SK-N-SH treated with all-trans-retinoic acid at 6 μM for 48 hours (cell line): ENCODE data around the gene TRIM44.

ENCODE experiments used
- ATAC-seq: fragments of 200-7000 bp; cut with Tn5 transposase; 3 replicates; pipeline ENCODE4 v1.9.1; 2020; ENCODE audit warnings: mild to moderate bottlenecking, moderate library complexity
- ARNTL ChIP-seq: fragments of 450-650 bp; formaldehyde crosslinking; IDR thresholded peaks from 2 replicates; pipeline ENCODE4 v1.5.0; 2020; ENCODE audit warnings: low read depth, mild to moderate bottlenecking, moderate library complexity, borderline replicate concordance
- BACH2 ChIP-seq: fragments of 250-450 bp; sonication (Bioruptor Pico); IDR thresholded peaks from 2 replicates; pipeline ENCODE4 v1.9.0; 2021; ENCODE audit warnings: mild to moderate bottlenecking, borderline replicate concordance
- CREB5 ChIP-seq: fragments of 250-450 bp; sonication (Bioruptor Pico); IDR thresholded peaks from 2 replicates; pipeline ENCODE4 v1.5.1; 2020; ENCODE audit warnings: low read depth, mild to moderate bottlenecking, moderate library complexity
- CSDC2 ChIP-seq: fragments of 250-450 bp; sonication (Bioruptor Pico); IDR thresholded peaks from 2 replicates; pipeline ENCODE4 v1.5.0; 2020; ENCODE audit warnings: mild to moderate bottlenecking, moderate library complexity
- CSRNP3 ChIP-seq: fragments of 250-450 bp; sonication (Bioruptor Pico); IDR thresholded peaks from 2 replicates; pipeline ENCODE4 v1.5.1; 2021; ENCODE audit warnings: mild to moderate bottlenecking, moderate library complexity
- ESRRG ChIP-seq: fragments of 250-450 bp; sonication (Bioruptor Pico); IDR thresholded peaks from 2 replicates; pipeline ENCODE4 v1.6.1; 2021; ENCODE audit warnings: mild to moderate bottlenecking
- GLIS3 ChIP-seq: fragments of 250-450 bp; sonication (Bioruptor Pico); IDR thresholded peaks from 2 replicates; pipeline ENCODE4 v1.5.0; 2020; ENCODE audit warnings: mild to moderate bottlenecking, moderate library complexity
- ISL1 ChIP-seq: fragments of 250-450 bp; sonication (Bioruptor Pico); IDR thresholded peaks from 2 replicates; pipeline ENCODE4 v2.1.2; 2022; ENCODE audit warnings: mild to moderate bottlenecking, moderate library complexity
- OSR1 ChIP-seq: fragments of 250-450 bp; sonication (Bioruptor Pico); IDR thresholded peaks from 2 replicates; pipeline ENCODE4 v1.8.0; 2022; ENCODE audit warnings: moderate library complexity, mild to moderate bottlenecking, inconsistent platforms
- PATZ1 ChIP-seq: fragments of 250-450 bp; sonication (Bioruptor Pico); IDR thresholded peaks from 2 replicates; pipeline ENCODE4 v1.8.0; 2020; ENCODE audit warnings: mild to moderate bottlenecking, moderate library complexity, borderline replicate concordance
- POU6F1 ChIP-seq: fragments of 250-450 bp; sonication (Bioruptor Pico); IDR thresholded peaks from 2 replicates; pipeline ENCODE4 v1.8.0; 2021; ENCODE audit warnings: low read depth, mild to moderate bottlenecking, moderate library complexity, borderline replicate concordance
- PPARA ChIP-seq: fragments of 250-450 bp; sonication (Bioruptor Pico); IDR thresholded peaks from 2 replicates; pipeline ENCODE4 v1.5.0; 2020; ENCODE audit warnings: mild to moderate bottlenecking, borderline replicate concordance
- SNAI2 ChIP-seq: fragments of 250-450 bp; sonication (Bioruptor Pico); IDR thresholded peaks from 2 replicates; pipeline ENCODE4 v1.5.0; 2020; ENCODE audit warnings: mild to moderate bottlenecking, moderate library complexity
- TCF4 ChIP-seq: fragments of 250-450 bp; sonication (Bioruptor Pico); IDR thresholded peaks from 2 replicates; pipeline ENCODE4 v1.8.0; 2021; ENCODE audit warnings: mild to moderate bottlenecking, moderate library complexity, borderline replicate concordance
- TOX ChIP-seq: fragments of 250-450 bp; sonication (Bioruptor Pico); IDR thresholded peaks from 2 replicates; pipeline ENCODE4 v1.8.0; 2021; ENCODE audit warnings: mild to moderate bottlenecking, moderate library complexity, borderline replicate concordance
- TSHZ2 ChIP-seq: fragments of 250-450 bp; sonication (Bioruptor Pico); IDR thresholded peaks from 2 replicates; pipeline ENCODE4 v1.5.0; 2020; ENCODE audit warnings: mild to moderate bottlenecking, moderate library complexity
- ZC3H10 ChIP-seq: fragments of 250-450 bp; sonication (Bioruptor Pico); IDR thresholded peaks from 2 replicates; pipeline ENCODE4 v1.5.1; 2021; ENCODE audit warnings: mild to moderate bottlenecking, moderate library complexity
- ZFP3 ChIP-seq: fragments of 250-450 bp; sonication (Bioruptor Pico); IDR thresholded peaks from 2 replicates; pipeline ENCODE4 v1.5.0; 2020; ENCODE audit warnings: mild to moderate bottlenecking, moderate library complexity
- ZFP30 ChIP-seq: fragments of 450-650 bp; formaldehyde crosslinking; IDR thresholded peaks from 2 replicates; pipeline ENCODE4 v1.5.0; 2022; ENCODE audit warnings: mild to moderate bottlenecking, moderate library complexity
- ZNF565 ChIP-seq: fragments of 450-650 bp; formaldehyde crosslinking; conservative IDR thresholded peaks from 2 replicates; pipeline ENCODE4 v1.5.0; 2020; ENCODE audit warnings: low read depth, mild to moderate bottlenecking, moderate library complexity
- ZNF70 ChIP-seq: fragments of 450-650 bp; formaldehyde crosslinking; IDR thresholded peaks from 2 replicates; pipeline ENCODE4 v1.5.0; 2020; ENCODE audit warnings: mild to moderate bottlenecking, moderate library complexity
- ZNF8 ChIP-seq: fragments of 450-650 bp; formaldehyde crosslinking; IDR thresholded peaks from 2 replicates; pipeline ENCODE4 v1.5.0; 2020; ENCODE audit warnings: mild to moderate bottlenecking, moderate library complexity

Gene TRIM44

GRCh38 chr11:35624316-35624715 is 38.3 kb upstream of the TRIM44 start:
- ATAC-seq, result no peak
- TF ChIP-seq ISL1 (CRISPR knock-in tag) (no peak), ZFP30 (CRISPR knock-in tag) (no peak), GLIS3 (no peak), BACH2 (CRISPR knock-in tag) (no peak), ARNTL (CRISPR knock-in tag) (no peak), CSDC2 (CRISPR knock-in tag) (no peak), ESRRG (no peak), POU6F1 (CRISPR knock-in tag) (no peak), ZC3H10 (CRISPR knock-in tag) (no peak), CREB5 (CRISPR knock-in tag) (no peak), ZFP3 (no peak), OSR1 (CRISPR knock-in tag) (no peak), PPARA (no peak), PATZ1 (CRISPR knock-in tag) (no peak), TCF4 (CRISPR knock-in tag) (no peak), TSHZ2 (CRISPR knock-in tag) (no peak), TOX (CRISPR knock-in tag) (no peak), ZNF565 (CRISPR knock-in tag) (no peak), ZNF8 (no peak)

- no peak for TF ChIP-seq TSHZ2 (CRISPR knock-in tag)
- TF ChIP-seq BACH2 (CRISPR knock-in tag), result no peak
- TF ChIP-seq OSR1 (CRISPR knock-in tag), result no peak
- no peak for TF ChIP-seq ZC3H10 (CRISPR knock-in tag)
- TF ChIP-seq POU6F1 (CRISPR knock-in tag), result no peak
- no peak for TF ChIP-seq ESRRG
- no peak for TF ChIP-seq CREB5 (CRISPR knock-in tag)
- no peak for TF ChIP-seq ZNF70 (CRISPR knock-in tag)
- TF ChIP-seq ZNF8, result no peak
- TF ChIP-seq ZFP30 (CRISPR knock-in tag), result no peak
- no peak for TF ChIP-seq TCF4 (CRISPR knock-in tag)
- no peak for TF ChIP-seq CSRNP3 (CRISPR knock-in tag)
- no peak for TF ChIP-seq TOX (CRISPR knock-in tag)
- TF ChIP-seq SNAI2 (CRISPR knock-in tag), result no peak
- no peak for TF ChIP-seq ZNF565 (CRISPR knock-in tag)
- no peak for TF ChIP-seq ZFP3
- no peak for ATAC-seq
Measured at GRCh38 chr11:35624781-35625180, 37.8 kb upstream of the TRIM44 start.
